Liver (tissue), 9 donors: ENCODE results near the gene CARS1. TPM values are rescaled to one million over a fixed set of nuclear protein-coding genes. Genes with fewer than 3 reads are reported as not detected.

Experiments used
- DNase-seq: peaks from one replicate; pipeline ENCODE4 v3.0.0-alpha.2; 2017; ENCODE audit warnings: low spot score
- H3K27ac ChIP-seq, 2 donors: one replicate each; pipeline ENCODE4 v1.7.0; 2013; ENCODE audit warnings: inconsistent platforms in 2 of 2, low read length in 2 of 2, control low read depth in 1 of 2, low read depth in 1 of 2, mild to moderate bottlenecking in 1 of 2
- H3K27me3 ChIP-seq, 4 donors: one replicate each; pipeline versions ENCODE4 v1.6.1 to v1.7.0; 2013; ENCODE audit warnings: low read length in 3 of 4, inconsistent platforms in 1 of 4, mild to moderate bottlenecking in 1 of 4, moderate library complexity in 1 of 4; ENCODE audit not compliant: control insufficient read depth in 4 of 4, insufficient read depth in 4 of 4
- H3K36me3 ChIP-seq, 4 donors: one replicate each; pipeline versions ENCODE4 v1.6.1 to v1.7.0; 2013; ENCODE audit warnings: low read length in 3 of 4, mild to moderate bottlenecking in 3 of 4, low read depth in 1 of 4, moderate library complexity in 1 of 4; ENCODE audit not compliant: control insufficient read depth in 4 of 4, insufficient read depth in 3 of 4
- H3K4me1 ChIP-seq, 4 donors: one replicate each; pipeline versions ENCODE4 v1.6.1 to v1.7.0; 2013; ENCODE audit warnings: low read length in 3 of 4, mild to moderate bottlenecking in 3 of 4, moderate library complexity in 1 of 4; ENCODE audit not compliant: control insufficient read depth in 4 of 4, insufficient read depth in 4 of 4
- H3K4me3 ChIP-seq, 3 donors: one replicate each; pipeline versions ENCODE4 v1.6.1 to v1.7.0; 2013; ENCODE audit warnings: low read length in 3 of 3, control low read depth in 1 of 3, low read depth in 1 of 3, mild to moderate bottlenecking in 1 of 3
- H3K9ac ChIP-seq, 2 donors: one replicate each; pipeline ENCODE4 v1.7.0; 2013; ENCODE audit warnings: low read length in 2 of 2, mild to moderate bottlenecking in 2 of 2, moderate library complexity in 2 of 2, control low read depth in 1 of 2, low read depth in 1 of 2
- H3K9me3 ChIP-seq, 4 donors: one replicate each; pipeline versions ENCODE4 v1.6.1 to v1.7.0; 2013; ENCODE audit warnings: low read length in 3 of 4; ENCODE audit not compliant: control insufficient read depth in 4 of 4
- CTCF ChIP-seq: fragments of 150-350 bp; IDR thresholded peaks from 2 replicates; pipeline ENCODE4 v1.5.1; 2017; ENCODE audit warnings: improper control_type of control experiment, low read depth, low read length; ENCODE audit not compliant: missing input control
- EGR1 ChIP-seq, 2 donors: IDR thresholded peaks; 2 replicates each; pipeline ENCODE4 v1.6.1; 2016 to 2018; ENCODE audit warnings: antibody characterized with exemption in 2 of 2, low read depth in 2 of 2
- FOXA2 ChIP-seq: IDR thresholded peaks from 2 replicates; pipeline ENCODE4 v1.6.1; 2016; ENCODE audit warnings: antibody characterized with exemption
- GABPA ChIP-seq, 2 donors: IDR thresholded peaks in 1 of 2; conservative IDR thresholded peaks in 1 of 2; 2 replicates each; pipeline ENCODE4 v1.6.1; 2016; ENCODE audit warnings: antibody characterized with exemption in 2 of 2, mild to moderate bottlenecking in 1 of 2, moderate library complexity in 1 of 2
- HNF4A ChIP-seq, 2 donors: conservative IDR thresholded peaks; 2 replicates each; pipeline ENCODE4 v1.6.1; 2016; ENCODE audit warnings: antibody characterized with exemption in 2 of 2, mild to moderate bottlenecking in 2 of 2
- HNF4G ChIP-seq: IDR thresholded peaks from 2 replicates; pipeline ENCODE4 v1.6.1; 2016; ENCODE audit warnings: antibody characterized with exemption
- JUND ChIP-seq, 2 donors: IDR thresholded peaks; 2 replicates each; pipeline ENCODE4 v1.6.1; 2016; ENCODE audit warnings: antibody characterized with exemption in 2 of 2
- MAX ChIP-seq: IDR thresholded peaks from 2 replicates; pipeline ENCODE4 v1.6.1; 2016; ENCODE audit warnings: antibody characterized with exemption
- NR2F2 ChIP-seq: IDR thresholded peaks from 2 replicates; pipeline ENCODE4 v1.6.1; 2016; ENCODE audit warnings: antibody characterized with exemption
- RAD21 ChIP-seq, 2 donors: IDR thresholded peaks; 2 replicates each; pipeline ENCODE4 v1.6.1; 2016; ENCODE audit warnings: antibody characterized with exemption in 2 of 2, mild to moderate bottlenecking in 2 of 2
- REST ChIP-seq: IDR thresholded peaks from 2 replicates; pipeline ENCODE4 v1.6.1; 2016; ENCODE audit warnings: antibody characterized with exemption, mild to moderate bottlenecking
- RXRA ChIP-seq, 2 donors: IDR thresholded peaks; 2 replicates each; pipeline ENCODE4 v1.6.1; 2017 to 2018; ENCODE audit warnings: antibody characterized with exemption in 2 of 2, mild to moderate bottlenecking in 1 of 2
- TAF1 ChIP-seq: conservative IDR thresholded peaks from 2 replicates; pipeline ENCODE4 v1.6.1; 2016; ENCODE audit warnings: antibody characterized with exemption, mild to moderate bottlenecking
- YY1 ChIP-seq: IDR thresholded peaks from 2 replicates; pipeline ENCODE4 v1.6.1; 2016; ENCODE audit warnings: antibody characterized with exemption, mild to moderate bottlenecking
- ZBTB33 ChIP-seq: IDR thresholded peaks from 2 replicates; pipeline ENCODE4 v1.6.1; 2016; ENCODE audit warnings: antibody characterized with exemption
- WGBS: extraction: QIAGEN DNeasy Blood & Tissue Kit; methylation state at CpG from one replicate; pipeline ENCODE4 v1.1.7; 2013; 5-methylcytosine and 5-hydroxymethylcytosine counted together
- polyA plus RNA-seq, 2 donors: library from polyadenylated mRNA; stranded (reverse) in 1 of 2; unstranded in 1 of 2; fragments of 200-250 nt in 1 of 2; fragments of >200 nt in 1 of 2; fragmentation: Nextera tagmentation in 1 of 2; extraction: Ambion mirVana in 1 of 2; gene quantifications; one replicate each; pipeline versions ENCODE4 v1.2.1 to v1.2.3, GENCODE V29; 2013 to 2015
- total RNA-seq, 2 donors: library from RNA; depleted of rRNA; stranded (reverse); fragments of >200 nt; gene quantifications; one replicate each; pipeline ENCODE4 v1.2.3, GENCODE V29; 2014
- donor health status: healthy.
- donor health status: healthy.
- donor health status: healthy.
- donor health status: healthy.
- donor health status: healthy.

The CARS1 gene
- total and polyA plus RNA-seq, 4 donors: 15.2 to 40.1 (median 22.1) TPM

- H3K36me3 ChIP-seq: peaks cover 8 to 54% (median 17%) of the 10 kb centered on the region in 4 donors
- no peak overlapping the region for H3K27ac ChIP-seq
- no peaks in the 10 kb centered on the region for H3K9me3 ChIP-seq
- H3K4me3 ChIP-seq: no peak overlapping the region
- no peak overlapping the region for H3K9ac ChIP-seq
- DNase-seq: no peak
- no peaks in the 10 kb centered on the region for H3K27me3 ChIP-seq
- TF ChIP-seq MAX: no peak
- no peak for TF ChIP-seq GABPA (IDR thresholded peaks at IDR 0.05 in 1 of 2, conservative IDR thresholded peaks at IDR 0.05 in 1 of 2)
- TF ChIP-seq ZBTB33: no peak
- TF ChIP-seq TAF1: no peak
- TF ChIP-seq CTCF: no peak
- TF ChIP-seq JUND (IDR thresholded peaks at IDR 0.05): no peak
- TF ChIP-seq HNF4A (conservative IDR thresholded peaks at IDR 0.05): no peak
- no peak for TF ChIP-seq YY1
- TF ChIP-seq RXRA (IDR thresholded peaks at IDR 0.05): no peak
- TF ChIP-seq RAD21 (IDR thresholded peaks at IDR 0.05): no peak
- no peak for TF ChIP-seq REST
- TF ChIP-seq FOXA2: no peak
- no peak for TF ChIP-seq EGR1 (IDR thresholded peaks at IDR 0.05; ENCODE audit: low read depth in 2 of 2)
- 97% methylated on average over 8 of the region's 8 CpGs for WGBS
- H3K4me1 ChIP-seq: peaks cover 6 to 29% (median 23%) of the 10 kb centered on the region in 4 donors
These were observed 54.4 kb downstream of the CARS1 start for GRCh38 chr11:3002871-3003270.

DNA sequence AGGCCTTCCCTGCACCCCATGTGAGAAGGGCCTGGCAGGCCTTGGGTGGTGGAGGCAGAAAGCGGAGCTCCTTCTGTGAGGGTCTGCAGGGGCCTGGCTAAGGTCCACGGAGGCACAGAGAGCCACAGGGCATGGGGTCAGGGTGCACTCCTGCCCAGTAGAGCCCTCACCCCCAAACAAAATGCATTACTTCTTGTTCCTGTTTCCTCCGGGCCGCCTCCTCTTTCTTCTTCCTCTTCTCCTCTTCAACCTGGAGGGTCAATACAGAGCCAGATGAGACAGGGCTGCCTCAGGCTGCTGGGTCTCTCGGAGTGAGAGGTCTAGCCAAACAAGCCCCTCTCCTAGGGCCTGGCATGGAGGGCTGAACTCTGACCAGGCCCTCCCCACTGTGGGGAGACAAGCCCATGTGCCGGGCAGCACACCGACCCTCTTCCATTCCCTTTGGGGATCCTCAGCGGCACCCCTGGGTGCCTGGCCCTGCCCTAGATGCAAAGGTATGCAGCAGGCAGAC is 54.8 kb downstream of the CARS1 start:
- Histone ChIP-seq H3K9ac (no peak overlapping the region), H3K4me1 (peaks cover 6 to 29% (median 23%) of the 10 kb centered on the region in 4 donors), H3K4me3 (no peak overlapping the region), H3K36me3 (peaks cover 5 to 49% (median 13%) of the 10 kb centered on the region in 4 donors), H3K27ac (no peak overlapping the region), H3K27me3 (no peaks in the 10 kb centered on the region), H3K9me3 (no peaks in the 10 kb centered on the region)
- 94% methylated on average over 8 of the region's 8 CpGs for WGBS
- DNase-seq: no peak
- TF ChIP-seq GABPA (IDR thresholded peaks at IDR 0.05 in 1 of 2, conservative IDR thresholded peaks at IDR 0.05 in 1 of 2) (no peak), NR2F2 (no peak), HNF4G (no peak), TAF1 (no peak)
